WERI-Rb-1 (cell line): ENCODE measurements around the gene NIPAL4.

Experiments
- DNase-seq: peaks from one replicate; pipeline ENCODE4 v3.0.0-alpha.2; 2020
- H3K27ac ChIP-seq: fragments of 250-450 bp; sonication (Bioruptor Pico); 2 replicates; pipeline ENCODE4 v1.5.1; 2020; ENCODE audit warnings: mild to moderate bottlenecking, moderate library complexity
- H3K27me3 ChIP-seq: fragments of 250-450 bp; sonication (Bioruptor Pico); 2 replicates; pipeline ENCODE4 v1.5.1; 2021; ENCODE audit warnings: mild to moderate bottlenecking, low read depth, moderate library complexity; ENCODE audit not compliant: insufficient read depth, severe bottlenecking
- H3K36me3 ChIP-seq: fragments of 250-450 bp; sonication (Bioruptor Pico); 2 replicates; pipeline ENCODE4 v1.5.1; 2020; ENCODE audit warnings: mild to moderate bottlenecking, moderate library complexity
- H3K4me3 ChIP-seq: 2 replicates; pipeline ENCODE4 v1.5.1; 2011; ENCODE audit warnings: low read depth, mild to moderate bottlenecking, control low read depth, low read length
- H3K9me3 ChIP-seq: fragments of 250-450 bp; sonication (Bioruptor Pico); 2 replicates; pipeline ENCODE4 v1.5.1; 2021; ENCODE audit warnings: mild to moderate bottlenecking, moderate library complexity; ENCODE audit not compliant: severe bottlenecking
- CTCF ChIP-seq: IDR thresholded peaks from 2 replicates; pipeline ENCODE4 v1.5.1; 2011; ENCODE audit warnings: low read depth, mild to moderate bottlenecking, control low read depth, inconsistent platforms, low read length

The NIPAL4 gene

GRCh38 chr5:157443041-157443549 lies 16.9 kb upstream of the NIPAL4 start:
- no peak for DNase-seq
- Histone ChIP-seq H3K27ac (no peak overlapping the region), H3K36me3 (no peaks in the 10 kb centered on the region), H3K9me3 (no peaks in the 10 kb centered on the region), H3K4me3 (no peak overlapping the region), H3K27me3 (no peaks in the 10 kb centered on the region)
- no peak for TF ChIP-seq CTCF

GRCh38 chr5:157444224-157444623 lies 15.8 kb upstream of the NIPAL4 start:
- no peak overlapping the region for H3K4me3 ChIP-seq
- H3K27me3 ChIP-seq = no peaks in the 10 kb centered on the region
- no peaks in the 10 kb centered on the region for H3K36me3 ChIP-seq
- TF ChIP-seq CTCF = no peak
- H3K9me3 ChIP-seq = no peaks in the 10 kb centered on the region
- H3K27ac ChIP-seq = no peak overlapping the region
- no peak for DNase-seq

- no peaks in the 10 kb centered on the region for H3K9me3 ChIP-seq
- no peak for DNase-seq
- H3K27ac ChIP-seq = no peak overlapping the region
- no peaks in the 10 kb centered on the region for H3K27me3 ChIP-seq
- no peaks in the 10 kb centered on the region for H3K36me3 ChIP-seq
- TF ChIP-seq CTCF = no peak
- no peak overlapping the region for H3K4me3 ChIP-seq
Measured at GRCh38 chr5:157445745-157446411, 14.1 kb upstream of the NIPAL4 start.

GRCh38 chr5:157446412-157446935 lies 13.5 kb upstream of the NIPAL4 start:
- Histone ChIP-seq H3K27me3 (no peaks in the 10 kb centered on the region), H3K9me3 (no peaks in the 10 kb centered on the region), H3K27ac (no peak overlapping the region), H3K4me3 (no peak overlapping the region), H3K36me3 (no peaks in the 10 kb centered on the region)
- no peak for TF ChIP-seq CTCF
- no peak for DNase-seq

- DNase-seq = no peak
- no peaks in the 10 kb centered on the region for H3K27me3 ChIP-seq
- H3K4me3 ChIP-seq = no peak overlapping the region
- H3K36me3 ChIP-seq = no peaks in the 10 kb centered on the region
- no peak for TF ChIP-seq CTCF
- no peaks in the 10 kb centered on the region for H3K9me3 ChIP-seq
- no peak overlapping the region for H3K27ac ChIP-seq
Measured at GRCh38 chr5:157447201-157447637, 12.8 kb upstream of the NIPAL4 start.
